ENCODE results near the gene CGB5. TPM values are rescaled to one million over a fixed set of nuclear protein-coding genes. Genes with fewer than 3 reads are reported as not detected.

CGB5 gene
- total RNA-seq, 1 experiment from 2014 or later: not detected

- intact Hi-C loops (cut with micrococcal nuclease; ENCODE audit: unreplicated experiment): no loop called here
- TF ChIP-seq CTCF (conservative IDR thresholded peaks at IDR 0.05; ENCODE audit: low read depth, low read length): no peak
- no peak for TF ChIP-seq EZH2 (IDR thresholded peaks at IDR 0.05; ENCODE audit: borderline replicate concordance, low read depth, low read length, poor library complexity, severe bottlenecking)
- ChIA-PET CTCF (no interaction called here), POLR2A (ENCODE audit: low non-redundant PET) (no interaction called here)
- H3K36me3 ChIP-seq (ENCODE audit: insufficient read depth, low read length, poor library complexity, severe bottlenecking): peaks cover 22% of the 10 kb centered on the region
- no peaks in the 10 kb centered on the region for H3K9me3 ChIP-seq (ENCODE audit: low read depth, low read length, poor library complexity, severe bottlenecking)
- BruUV-seq (replicated peaks): TSS peak; percentile 81
- no peaks in the 10 kb centered on the region for H3K27me3 ChIP-seq (replicated peaks; ENCODE audit: insufficient read depth, low read depth, low read length, poor library complexity)
- H3K4me3 ChIP-seq (ENCODE audit: low read depth, low read length, poor library complexity, severe bottlenecking): peak overlapping the region; percentile 88
- H3K4me1 ChIP-seq (ENCODE audit: insufficient read depth, low read length, poor library complexity, severe bottlenecking): peaks cover 9% of the 10 kb centered on the region
- no peak for DNase-seq (ENCODE audit: low spot score)
- peak overlapping the region; percentile 97 for H3K27ac ChIP-seq (ENCODE audit: low read depth, low read length, poor library complexity, severe bottlenecking)
Observed at GRCh38 chr19:49084206-49085019, 40.8 kb downstream of the CGB5 start.

GRCh38 chr19:49085020-49085867, 41.6 kb downstream of the CGB5 start, which contains the start of gene SNRNP70:
TSS of gene SNRNP70 (plus strand) at chr19:49085451. CDS start at chr19:49086415, 964 bp downstream.
- H3K27ac ChIP-seq (ENCODE audit: low read depth, low read length, poor library complexity, severe bottlenecking): peak within 1 kb of the TSS; percentile 97
- intact Hi-C loops (cut with micrococcal nuclease; ENCODE audit: unreplicated experiment): no loop called here
- DNase-seq (ENCODE audit: low spot score): peak; percentile 100
- BruUV-seq (replicated peaks): no TSS peak
- peak within 1 kb of the TSS; percentile 88 for H3K4me3 ChIP-seq (ENCODE audit: low read depth, low read length, poor library complexity, severe bottlenecking)
- H3K9me3 ChIP-seq (ENCODE audit: low read depth, low read length, poor library complexity, severe bottlenecking): no peaks in the 10 kb centered on the region
- no peak for TF ChIP-seq CTCF (conservative IDR thresholded peaks at IDR 0.05; ENCODE audit: low read depth, low read length)
- TF ChIP-seq EZH2 (IDR thresholded peaks at IDR 0.05; ENCODE audit: borderline replicate concordance, low read depth, low read length, poor library complexity, severe bottlenecking): no peak
- ChIA-PET POLR2A (ENCODE audit: low non-redundant PET) (no interaction called here), CTCF (no interaction called here)
- peaks cover 9% of the 10 kb centered on the region for H3K4me1 ChIP-seq (ENCODE audit: insufficient read depth, low read length, poor library complexity, severe bottlenecking)
- peaks cover 30% of the 10 kb centered on the region for H3K36me3 ChIP-seq (ENCODE audit: insufficient read depth, low read length, poor library complexity, severe bottlenecking)
- no peaks in the 10 kb centered on the region for H3K27me3 ChIP-seq (replicated peaks; ENCODE audit: insufficient read depth, low read depth, low read length, poor library complexity)

- no peak for TF ChIP-seq EZH2 (IDR thresholded peaks at IDR 0.05; ENCODE audit: borderline replicate concordance, low read depth, low read length, poor library complexity, severe bottlenecking)
- H3K4me3 ChIP-seq (ENCODE audit: low read depth, low read length, poor library complexity, severe bottlenecking): peak overlapping the region; percentile 88
- H3K4me1 ChIP-seq (ENCODE audit: insufficient read depth, low read length, poor library complexity, severe bottlenecking): peaks cover 9% of the 10 kb centered on the region
- DNase-seq (ENCODE audit: low spot score): no peak
- no peaks in the 10 kb centered on the region for H3K27me3 ChIP-seq (replicated peaks; ENCODE audit: insufficient read depth, low read depth, low read length, poor library complexity)
- ChIA-PET CTCF (no interaction called here), POLR2A (ENCODE audit: low non-redundant PET) (no interaction called here)
- BruUV-seq (replicated peaks): no TSS peak
- intact Hi-C loops (cut with micrococcal nuclease; ENCODE audit: unreplicated experiment): no loop called here
- peak overlapping the region; percentile 97 for H3K27ac ChIP-seq (ENCODE audit: low read depth, low read length, poor library complexity, severe bottlenecking)
- no peaks in the 10 kb centered on the region for H3K9me3 ChIP-seq (ENCODE audit: low read depth, low read length, poor library complexity, severe bottlenecking)
- H3K36me3 ChIP-seq (ENCODE audit: insufficient read depth, low read length, poor library complexity, severe bottlenecking): peaks cover 36% of the 10 kb centered on the region
Observed at GRCh38 chr19:49085868-49086232, 42.2 kb downstream of the CGB5 start.

All from A673 (cell line).